Breast epithelium (tissue), 3 donors: ENCODE measurements around the gene GDF10.

Source experiments
- POLR2A ChIP-seq: fragments of 450-650 bp; IDR thresholded peaks from one replicate; pipeline ENCODE4 v1.6.1; 2016; ENCODE audit warnings: antibody characterized with exemption, mild to moderate bottlenecking, moderate library complexity
- POLR2AphosphoS5 ChIP-seq, 3 donors: sonication (generic); formaldehyde crosslinking; IDR thresholded peaks; one replicate each; pipeline ENCODE4 v1.6.1; 2017; ENCODE audit warnings: antibody characterized with exemption in 3 of 3
- TF ChIP-seq, protein P1 (sequence below), 3 donors: fragments of 450-650 bp; IDR thresholded peaks; one replicate each; pipeline ENCODE4 v1.5.1; 2016 to 2017; ENCODE audit warnings: antibody characterized with exemption in 3 of 3, mild to moderate bottlenecking in 3 of 3, moderate library complexity in 3 of 3

DNA sequence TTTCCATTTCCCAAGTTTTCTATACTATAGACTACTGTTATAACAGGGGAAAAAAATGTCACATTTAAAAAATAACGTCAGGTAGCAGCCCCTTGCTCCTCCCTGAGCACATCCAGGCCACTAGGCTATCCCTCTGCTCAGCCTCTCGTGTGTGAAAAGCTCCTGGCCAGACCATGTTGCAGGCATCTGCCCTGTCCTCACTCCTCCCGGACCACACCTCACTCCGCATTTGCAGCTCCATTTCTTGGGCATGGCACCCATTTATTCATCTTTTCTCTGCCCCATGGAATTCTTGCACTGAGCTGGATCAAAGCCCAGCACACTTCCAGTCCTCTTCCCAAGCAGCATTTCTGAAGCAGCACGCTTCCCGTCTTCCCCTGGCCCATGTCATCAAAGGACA lies 20.8 kb downstream of the GDF10 start:
- no peak for TF ChIP-seq POLR2AphosphoS5 (IDR thresholded peaks at IDR 0.05)
- TF ChIP-seq, protein P1, sequence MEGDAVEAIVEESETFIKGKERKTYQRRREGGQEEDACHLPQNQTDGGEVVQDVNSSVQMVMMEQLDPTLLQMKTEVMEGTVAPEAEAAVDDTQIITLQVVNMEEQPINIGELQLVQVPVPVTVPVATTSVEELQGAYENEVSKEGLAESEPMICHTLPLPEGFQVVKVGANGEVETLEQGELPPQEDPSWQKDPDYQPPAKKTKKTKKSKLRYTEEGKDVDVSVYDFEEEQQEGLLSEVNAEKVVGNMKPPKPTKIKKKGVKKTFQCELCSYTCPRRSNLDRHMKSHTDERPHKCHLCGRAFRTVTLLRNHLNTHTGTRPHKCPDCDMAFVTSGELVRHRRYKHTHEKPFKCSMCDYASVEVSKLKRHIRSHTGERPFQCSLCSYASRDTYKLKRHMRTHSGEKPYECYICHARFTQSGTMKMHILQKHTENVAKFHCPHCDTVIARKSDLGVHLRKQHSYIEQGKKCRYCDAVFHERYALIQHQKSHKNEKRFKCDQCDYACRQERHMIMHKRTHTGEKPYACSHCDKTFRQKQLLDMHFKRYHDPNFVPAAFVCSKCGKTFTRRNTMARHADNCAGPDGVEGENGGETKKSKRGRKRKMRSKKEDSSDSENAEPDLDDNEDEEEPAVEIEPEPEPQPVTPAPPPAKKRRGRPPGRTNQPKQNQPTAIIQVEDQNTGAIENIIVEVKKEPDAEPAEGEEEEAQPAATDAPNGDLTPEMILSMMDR (IDR thresholded peaks at IDR 0.05), result no peak
- no peak for TF ChIP-seq POLR2A
